Raji (cell line): ENCODE measurements around the gene HIPK4.

Source experiments
- POLR2A ChIP-seq: IDR thresholded peaks from 2 replicates; pipeline ENCODE4 v1.6.1; 2011; ENCODE audit warnings: low read depth, low read length, control low read depth; ENCODE audit not compliant: insufficient read depth

Gene HIPK4

DNA sequence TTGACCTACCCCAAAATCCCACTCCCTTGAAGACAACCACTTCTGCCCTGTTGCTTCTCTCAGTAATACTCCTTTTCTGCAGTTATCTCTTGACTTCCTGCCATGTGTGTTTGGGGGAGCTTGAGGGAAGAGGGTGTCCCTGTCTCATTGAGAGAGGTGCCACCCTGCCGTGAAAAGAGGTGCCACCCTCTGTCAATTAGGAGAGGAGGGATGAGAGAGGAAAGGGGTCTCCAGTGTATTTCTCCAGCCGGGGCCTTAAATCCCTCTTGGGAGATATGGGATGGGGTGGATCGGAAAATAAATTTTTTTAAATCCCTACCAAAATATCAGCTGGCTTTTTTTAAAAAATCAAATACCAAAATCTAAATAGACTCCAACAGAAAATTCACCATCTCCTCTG lies 25.0 kb downstream of the HIPK4 start:
- no peak for TF ChIP-seq POLR2A

DNA sequence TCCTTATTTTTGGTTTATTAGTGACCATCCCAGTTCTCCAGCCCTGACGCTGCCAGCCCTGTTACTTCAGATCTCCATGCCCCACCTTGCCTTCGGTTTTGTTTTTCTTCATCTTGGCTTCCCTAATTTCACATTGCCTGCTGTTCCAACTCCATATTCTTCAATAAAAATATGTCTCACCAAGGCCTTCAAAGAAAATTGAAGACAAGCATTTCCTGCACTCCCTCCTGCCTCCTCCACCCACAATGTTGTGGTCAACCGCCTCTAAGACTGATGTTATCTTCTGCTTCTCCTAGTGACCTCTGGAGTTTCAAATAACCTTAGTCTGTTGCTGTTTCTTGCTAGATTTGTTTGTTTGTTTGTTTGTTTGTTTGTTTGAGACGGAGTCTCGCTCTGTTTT lies 26.9 kb downstream of the HIPK4 start:
- no peak for TF ChIP-seq POLR2A

DNA sequence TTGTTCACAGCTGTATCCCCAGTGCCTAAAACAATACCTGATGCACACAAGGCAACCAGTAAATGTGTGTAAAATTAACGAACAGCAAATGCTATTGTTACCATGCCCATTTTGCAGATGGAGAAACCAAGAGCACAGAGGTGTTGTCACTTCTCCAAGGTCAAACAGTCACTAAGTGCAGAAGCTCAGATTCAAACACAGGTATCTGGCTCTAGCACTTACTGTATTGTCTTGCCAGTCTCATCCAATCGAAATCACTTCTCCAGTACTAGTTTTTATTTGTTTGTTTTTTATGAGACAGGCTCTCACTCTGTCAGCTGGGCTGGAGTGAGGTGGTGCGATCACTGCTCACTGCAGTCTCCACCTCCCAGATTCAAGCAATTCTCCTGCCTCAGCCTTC lies 27.8 kb downstream of the HIPK4 start:
- TF ChIP-seq POLR2A, result no peak

DNA sequence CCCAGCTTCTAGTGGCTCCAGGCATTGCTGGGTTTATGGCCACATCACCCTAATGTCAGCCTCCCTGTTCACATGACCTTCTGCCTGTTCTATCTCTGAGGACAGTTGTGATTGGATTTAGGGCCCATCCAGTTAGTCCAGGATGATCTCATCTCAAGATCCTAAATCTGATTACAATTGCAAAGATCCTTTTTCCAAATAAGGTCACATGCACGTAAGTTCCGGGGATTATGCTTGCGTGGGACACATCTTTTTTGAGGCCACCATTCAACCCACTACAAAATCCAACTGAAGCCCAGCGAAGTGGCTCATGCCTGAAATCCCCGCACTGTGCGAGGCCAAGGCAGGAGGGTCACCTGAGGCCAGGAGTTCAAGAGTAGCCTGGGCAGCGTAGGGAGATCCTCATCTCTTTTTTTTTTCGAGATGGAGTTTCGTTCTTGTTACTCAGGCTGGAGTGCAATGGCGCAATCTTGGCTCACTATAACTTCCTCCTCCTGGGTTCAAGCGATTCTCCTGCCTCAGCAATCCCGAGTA lies 29.2 kb downstream of the HIPK4 start:
- no peak for TF ChIP-seq POLR2A

DNA sequence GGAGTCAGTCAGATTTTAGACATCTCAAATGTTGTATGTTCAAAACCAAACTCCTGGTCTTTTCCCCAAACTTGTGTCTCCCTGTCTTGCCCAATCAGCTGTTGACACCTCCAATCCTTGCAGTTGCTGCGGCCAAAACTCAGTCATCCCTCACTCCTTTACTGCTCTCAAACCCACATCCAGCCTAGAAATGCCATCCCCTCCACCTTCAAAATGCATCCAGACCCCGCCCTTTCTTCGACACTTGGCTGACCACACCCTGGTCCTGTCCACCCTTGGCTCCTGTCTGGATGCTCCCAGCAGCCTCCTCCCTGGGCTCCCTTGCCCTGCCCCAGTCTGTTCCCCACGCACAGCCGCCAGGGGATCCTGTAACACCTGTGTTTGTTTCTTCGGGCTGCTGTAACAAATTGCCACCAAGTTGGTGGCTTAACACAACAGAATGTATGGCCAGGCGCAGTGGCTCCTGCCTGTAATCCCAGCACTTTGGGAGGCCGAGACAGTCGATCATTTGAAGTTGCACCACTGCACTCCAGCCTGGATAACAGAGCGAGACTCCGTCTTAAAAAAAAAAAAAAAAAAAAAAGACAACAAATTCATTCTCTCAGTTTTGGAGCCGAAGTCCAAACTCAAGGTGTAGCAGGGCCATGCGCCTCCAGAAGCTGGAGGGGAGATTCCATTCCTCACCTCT lies 29.8 kb downstream of the HIPK4 start:
- no peak for TF ChIP-seq POLR2A

DNA sequence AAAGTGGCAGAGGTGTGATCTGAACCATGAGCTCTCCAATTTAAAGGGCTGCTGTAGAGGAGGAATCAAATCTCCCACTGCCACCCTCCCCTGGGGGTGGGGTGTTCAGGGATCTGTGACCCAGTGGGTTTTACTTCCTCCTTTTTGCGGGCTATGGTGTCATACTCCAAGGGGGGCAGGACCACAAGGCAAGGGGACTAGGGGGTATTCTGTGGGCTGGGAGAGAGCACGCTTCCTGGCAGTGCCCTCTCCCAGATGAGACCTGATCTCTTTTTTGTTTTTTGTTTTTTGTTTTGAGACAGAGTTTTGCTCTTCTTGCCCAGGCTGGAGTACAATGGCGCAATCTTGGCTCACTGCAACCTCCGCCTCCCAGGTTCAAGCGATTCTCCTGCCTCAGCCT lies 31.2 kb downstream of the HIPK4 start:
- TF ChIP-seq POLR2A, result no peak

DNA sequence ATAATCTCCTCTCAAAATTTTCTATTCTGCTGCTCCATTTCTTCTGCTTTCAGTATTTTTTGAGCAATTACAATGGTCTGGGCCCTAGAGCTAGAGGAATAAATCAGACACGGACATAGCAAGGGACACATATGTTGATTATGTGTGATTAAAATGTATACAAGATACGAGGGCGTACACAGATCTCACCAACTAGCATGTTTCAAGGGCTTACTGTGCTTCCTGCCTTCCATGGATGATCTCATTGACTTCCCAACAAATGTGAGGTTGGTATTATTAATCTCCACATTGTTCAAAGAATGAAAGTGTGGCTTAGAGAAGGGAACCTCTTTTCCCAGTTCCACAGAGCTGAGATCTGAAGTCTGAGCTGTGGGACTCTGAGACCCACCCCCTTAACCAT lies 32.3 kb downstream of the HIPK4 start:
- no peak for TF ChIP-seq POLR2A

DNA sequence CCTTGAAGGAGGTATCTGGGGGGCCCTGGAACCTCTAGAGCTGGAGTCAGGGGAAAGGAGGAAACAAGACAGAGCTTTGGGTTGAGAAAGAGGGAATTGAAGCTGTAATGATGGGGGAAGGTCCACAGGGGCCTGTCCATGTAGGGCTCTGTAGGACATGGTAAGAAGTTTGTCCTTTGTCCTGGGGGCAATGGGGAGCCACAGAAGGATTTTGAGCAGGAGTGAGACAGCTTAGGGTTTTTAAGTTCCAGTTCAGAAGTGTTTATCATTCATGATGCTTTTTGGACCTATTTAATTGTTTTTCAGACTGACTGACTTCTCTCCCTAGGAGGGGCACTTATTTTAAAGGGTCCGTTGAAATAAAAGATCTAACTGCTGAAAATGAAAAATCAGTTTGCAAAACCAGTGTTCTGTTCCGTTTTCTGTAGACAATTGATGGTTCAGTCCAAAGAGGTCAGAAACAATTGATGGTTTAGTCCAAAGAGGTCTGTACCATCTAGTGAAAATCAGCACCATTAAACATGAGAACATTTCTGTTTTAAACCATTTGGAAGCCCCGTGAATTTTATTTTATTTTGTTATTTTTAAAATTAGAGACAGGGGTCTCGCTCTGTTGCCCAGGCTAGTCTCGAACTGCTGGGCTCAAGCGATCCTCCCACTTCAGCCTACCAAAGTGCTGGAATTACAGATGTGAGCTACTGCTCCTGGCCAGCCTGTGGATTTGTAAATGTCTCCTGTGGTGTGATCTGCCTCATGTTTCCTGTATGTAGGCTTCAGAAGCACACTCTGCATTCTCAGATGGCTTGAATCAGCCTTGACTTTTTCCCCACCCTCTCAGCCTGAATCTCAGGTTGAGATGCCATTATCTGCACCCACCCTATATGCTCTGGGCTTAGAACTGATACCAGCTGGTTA lies 33.0 kb downstream of the HIPK4 start:
- no peak for TF ChIP-seq POLR2A

DNA sequence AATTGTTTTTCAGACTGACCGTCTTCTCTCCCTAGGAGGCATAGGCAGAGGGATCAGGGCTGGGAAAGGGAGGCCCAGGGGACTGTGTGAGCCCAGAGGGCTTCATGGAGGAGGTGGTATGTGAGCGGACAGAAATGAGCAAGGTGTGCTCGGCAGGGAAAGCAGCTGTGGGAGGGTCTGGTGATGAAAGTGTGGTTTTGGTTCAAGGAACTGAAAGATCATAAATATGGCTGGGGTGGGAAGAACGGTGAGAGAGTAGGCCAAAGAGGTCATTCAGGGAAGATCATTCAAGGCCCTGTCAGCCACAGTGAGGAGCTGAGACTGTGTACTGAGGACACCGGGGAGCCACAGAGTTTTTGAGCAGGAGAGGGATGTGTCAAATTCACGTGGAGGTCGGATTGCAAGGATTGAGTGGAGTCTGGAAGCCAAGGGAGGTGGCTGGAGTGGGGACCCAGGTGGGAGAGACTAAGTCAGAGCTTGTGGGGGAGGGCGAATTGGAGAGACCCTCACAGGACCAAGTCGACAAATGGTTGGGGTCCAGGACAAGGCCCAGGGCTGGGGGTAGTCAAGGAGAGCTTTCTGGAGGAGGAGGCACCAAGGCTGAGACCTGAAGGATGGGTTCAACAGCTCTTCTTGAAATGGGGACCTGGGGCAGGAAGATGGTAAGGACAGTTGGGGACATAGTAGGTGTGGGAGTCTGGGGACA lies 33.9 kb downstream of the HIPK4 start:
- TF ChIP-seq POLR2A, result no peak

DNA sequence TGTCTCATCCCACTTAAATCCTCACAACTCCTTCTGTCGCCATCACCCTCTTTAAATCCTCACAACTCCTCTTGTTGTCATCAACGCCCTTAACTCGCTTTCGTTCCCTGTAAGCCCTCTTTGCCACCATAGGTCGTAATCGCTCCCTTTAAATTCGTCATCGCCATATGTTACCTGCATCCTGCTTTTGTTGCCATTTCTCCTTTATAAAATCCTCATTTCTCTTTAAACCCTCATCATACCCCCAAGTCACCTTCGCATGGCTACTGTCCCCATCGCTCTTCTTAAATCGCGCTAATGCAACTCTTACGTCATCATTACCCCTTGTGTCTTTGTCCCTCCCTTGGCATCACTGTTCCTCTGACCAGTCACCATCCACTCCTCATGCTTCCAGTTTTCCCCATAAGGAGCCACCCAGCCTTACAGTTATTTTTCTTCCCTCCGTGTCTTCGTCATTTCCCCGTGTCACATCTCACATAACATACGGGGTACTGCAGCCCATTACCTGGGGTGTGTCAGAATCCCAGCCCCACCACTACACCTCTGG lies 40.9 kb downstream of the HIPK4 start:
- no peak for TF ChIP-seq POLR2A

DNA sequence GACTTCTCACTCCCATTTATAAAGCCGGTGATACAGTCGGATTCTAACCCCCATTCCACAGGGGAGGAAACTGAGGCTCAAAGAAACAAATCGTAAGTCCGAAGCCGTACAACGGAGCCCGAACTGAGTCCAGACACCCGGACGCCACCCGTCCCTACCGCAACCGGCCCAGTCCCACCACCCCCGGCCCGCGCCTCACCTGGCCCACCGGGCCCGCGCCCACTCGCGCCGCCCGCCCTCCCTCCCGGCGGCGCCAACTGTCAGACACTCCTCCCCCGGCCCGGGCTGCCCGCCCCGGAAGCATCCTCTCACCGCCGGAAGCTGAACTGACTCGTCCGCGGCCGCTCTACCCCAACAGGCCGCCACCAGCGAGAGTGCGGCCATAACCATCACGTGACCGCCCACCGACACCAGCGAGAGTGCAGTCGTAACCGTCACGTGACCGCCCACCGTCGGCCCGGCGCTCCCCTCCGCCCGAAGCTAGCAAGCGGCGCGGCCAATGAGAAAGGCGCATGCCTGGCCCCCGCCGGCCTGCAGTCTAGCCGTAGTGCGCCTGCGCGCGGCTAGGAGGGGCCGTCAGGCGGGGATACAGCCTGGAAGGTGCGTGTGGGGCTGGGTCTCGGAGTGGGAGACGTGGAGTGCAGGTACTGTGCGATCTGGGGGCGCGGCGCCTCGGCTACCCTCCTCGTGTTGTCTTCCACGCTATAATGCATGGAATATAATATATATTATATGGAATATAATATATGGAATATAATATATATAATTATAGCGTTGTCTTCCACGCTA lies 41.7 kb downstream of the HIPK4 start, which contains the start of the genes C19orf47 and PLD3:
Gene C19orf47 (minus strand): TSS at position 273 of the 789 bp plus-strand sequence. CDS start 6,540 bp downstream, outside the sequence.
Gene PLD3 (plus strand): TSS at position 571 of the 789 bp plus-strand sequence. CDS start 17,789 bp downstream, outside the sequence.
- peak; percentile 92 for TF ChIP-seq POLR2A

DNA sequence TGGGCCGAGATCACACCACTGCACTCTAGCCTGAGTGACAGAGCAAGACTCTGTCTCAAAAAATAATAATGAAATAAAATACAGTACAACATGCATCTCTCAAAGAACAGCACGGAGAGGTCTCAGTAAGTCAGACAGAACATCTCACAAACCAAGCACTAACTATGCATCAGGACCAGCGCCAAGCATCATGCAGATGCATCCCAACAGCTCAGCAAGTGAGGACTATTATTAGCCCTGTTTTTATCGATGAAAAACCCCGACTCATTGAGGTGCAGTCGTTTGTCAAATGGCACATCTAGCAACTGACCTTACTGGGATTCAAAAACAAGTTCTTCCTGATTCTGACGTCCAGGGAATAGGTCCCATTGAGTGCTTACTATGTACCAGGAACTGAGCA lies 45.6 kb downstream of the HIPK4 start:
- no peak for TF ChIP-seq POLR2A

DNA sequence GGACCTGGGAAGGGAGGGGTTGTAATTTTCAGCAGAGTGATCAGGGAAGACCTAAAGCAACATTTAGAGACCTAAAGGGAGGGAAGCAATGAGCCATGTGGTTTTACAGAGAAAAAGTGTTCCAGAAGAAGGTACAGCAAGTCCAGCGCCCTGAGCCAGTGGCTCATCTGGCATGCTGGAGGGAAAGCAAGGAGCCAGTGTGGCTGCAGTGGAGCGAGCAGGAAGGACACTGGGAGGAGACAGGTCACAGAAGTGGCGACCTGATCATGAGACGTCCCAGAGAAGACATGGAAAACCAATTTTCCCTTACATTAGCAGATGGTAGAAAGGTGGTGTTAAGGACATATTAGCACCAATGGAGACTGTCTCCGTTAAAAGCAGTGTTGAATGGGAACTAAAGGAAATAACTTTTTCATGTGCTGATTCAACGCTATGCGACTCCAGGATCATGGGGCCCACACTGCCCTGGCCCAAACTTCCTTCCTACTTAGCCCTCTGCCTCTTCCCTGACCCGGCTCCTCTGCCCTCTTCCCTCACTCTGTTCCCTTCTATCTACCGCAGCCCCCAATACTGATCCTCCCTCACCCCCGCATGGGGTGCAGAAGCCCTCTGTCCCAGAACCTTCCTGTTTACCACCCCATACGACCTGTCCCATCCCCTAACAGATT lies 47.2 kb downstream of the HIPK4 start:
- TF ChIP-seq POLR2A, result no peak
